Upper lobe of left lung (tissue), 4 donors: ENCODE measurements around the gene MROH8.

Experiments
- POLR2AphosphoS5 ChIP-seq, 2 donors: sonication (generic); formaldehyde crosslinking; IDR thresholded peaks; one replicate each; pipeline ENCODE4 v1.5.1; 2017; ENCODE audit warnings: antibody characterized with exemption in 2 of 2
- TF ChIP-seq, protein P1 (sequence below), 6 experiments: fragments of 450-650 bp in 4 of 6; fragments of 200-600 bp in 2 of 6; sonication (generic) in 2 of 6; IDR thresholded peaks; one replicate each; pipeline ENCODE4 v1.5.1; 2016 to 2019; ENCODE audit warnings: antibody characterized with exemption in 6 of 6

- TF ChIP-seq POLR2AphosphoS5 (IDR thresholded peaks at IDR 0.05), result no peak
- TF ChIP-seq, protein P1, sequence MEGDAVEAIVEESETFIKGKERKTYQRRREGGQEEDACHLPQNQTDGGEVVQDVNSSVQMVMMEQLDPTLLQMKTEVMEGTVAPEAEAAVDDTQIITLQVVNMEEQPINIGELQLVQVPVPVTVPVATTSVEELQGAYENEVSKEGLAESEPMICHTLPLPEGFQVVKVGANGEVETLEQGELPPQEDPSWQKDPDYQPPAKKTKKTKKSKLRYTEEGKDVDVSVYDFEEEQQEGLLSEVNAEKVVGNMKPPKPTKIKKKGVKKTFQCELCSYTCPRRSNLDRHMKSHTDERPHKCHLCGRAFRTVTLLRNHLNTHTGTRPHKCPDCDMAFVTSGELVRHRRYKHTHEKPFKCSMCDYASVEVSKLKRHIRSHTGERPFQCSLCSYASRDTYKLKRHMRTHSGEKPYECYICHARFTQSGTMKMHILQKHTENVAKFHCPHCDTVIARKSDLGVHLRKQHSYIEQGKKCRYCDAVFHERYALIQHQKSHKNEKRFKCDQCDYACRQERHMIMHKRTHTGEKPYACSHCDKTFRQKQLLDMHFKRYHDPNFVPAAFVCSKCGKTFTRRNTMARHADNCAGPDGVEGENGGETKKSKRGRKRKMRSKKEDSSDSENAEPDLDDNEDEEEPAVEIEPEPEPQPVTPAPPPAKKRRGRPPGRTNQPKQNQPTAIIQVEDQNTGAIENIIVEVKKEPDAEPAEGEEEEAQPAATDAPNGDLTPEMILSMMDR (IDR thresholded peaks at IDR 0.05), result no peak
Observed at GRCh38 chr20:37090407-37090806, 88.9 kb downstream of the MROH8 start.
